ENCODE measurements around the gene KLK2.

Gene KLK2

GRCh38 chr19:50838239-50838638 is 35.0 kb upstream of the KLK2 start:
- peak; percentile 26 for TF ChIP-seq CTCF (conservative IDR thresholded peaks at IDR 0.05; ENCODE audit: low read depth, low read length)
- no peak for DNase-seq (ENCODE audit: low read depth)

GRCh38 chr19:50839712-50840655 is 33.3 kb upstream of the KLK2 start:
- no peak overlapping the region for H3K4me3 ChIP-seq (ENCODE audit: low read length)
- TF ChIP-seq CTCF (conservative IDR thresholded peaks at IDR 0.05; ENCODE audit: low read depth, low read length) = no peak
- DNase-seq (ENCODE audit: low read depth) = no peak

More at GRCh38 chr19:50838239-50838638, 35.0 kb upstream of the KLK2 start:
- no peak overlapping the region for H3K4me3 ChIP-seq (ENCODE audit: low read length)

- TF ChIP-seq CTCF (conservative IDR thresholded peaks at IDR 0.05; ENCODE audit: low read depth, low read length) = no peak
- no peak for DNase-seq (ENCODE audit: low read depth)
- H3K4me3 ChIP-seq (ENCODE audit: low read length) = no peak overlapping the region
Measured at GRCh38 chr19:50842130-50842529, 31.1 kb upstream of the KLK2 start.

- no peak for DNase-seq (ENCODE audit: low read depth)
- no peak for TF ChIP-seq CTCF (conservative IDR thresholded peaks at IDR 0.05; ENCODE audit: low read depth, low read length)
- H3K4me3 ChIP-seq (ENCODE audit: low read length) = no peak overlapping the region
Measured at GRCh38 chr19:50843205-50843604, 30.0 kb upstream of the KLK2 start.

GRCh38 chr19:50843701-50844221 is 29.5 kb upstream of the KLK2 start:
- DNase-seq (ENCODE audit: low read depth) = no peak
- H3K4me3 ChIP-seq (ENCODE audit: low read length) = no peak overlapping the region
- TF ChIP-seq CTCF (conservative IDR thresholded peaks at IDR 0.05; ENCODE audit: low read depth, low read length) = no peak

GRCh38 chr19:50844296-50844935 is 28.8 kb upstream of the KLK2 start:
- no peak for DNase-seq (ENCODE audit: low read depth)
- TF ChIP-seq CTCF (conservative IDR thresholded peaks at IDR 0.05; ENCODE audit: low read depth, low read length) = no peak
- H3K4me3 ChIP-seq (ENCODE audit: low read length) = no peak overlapping the region
